ENCODE measurements around the gene ACTG2. TPM values are rescaled to one million over a fixed set of nuclear protein-coding genes. Genes with fewer than 3 reads are reported as not detected.
A peak's percentile ranks its signal among the peaks of the same experiment; 100 is the strongest.

ACTG2 gene
- 1,000 to 10,000 TPM; 4,013 to 8,538 (median 5,633) TPM for total RNA-seq

DNA sequence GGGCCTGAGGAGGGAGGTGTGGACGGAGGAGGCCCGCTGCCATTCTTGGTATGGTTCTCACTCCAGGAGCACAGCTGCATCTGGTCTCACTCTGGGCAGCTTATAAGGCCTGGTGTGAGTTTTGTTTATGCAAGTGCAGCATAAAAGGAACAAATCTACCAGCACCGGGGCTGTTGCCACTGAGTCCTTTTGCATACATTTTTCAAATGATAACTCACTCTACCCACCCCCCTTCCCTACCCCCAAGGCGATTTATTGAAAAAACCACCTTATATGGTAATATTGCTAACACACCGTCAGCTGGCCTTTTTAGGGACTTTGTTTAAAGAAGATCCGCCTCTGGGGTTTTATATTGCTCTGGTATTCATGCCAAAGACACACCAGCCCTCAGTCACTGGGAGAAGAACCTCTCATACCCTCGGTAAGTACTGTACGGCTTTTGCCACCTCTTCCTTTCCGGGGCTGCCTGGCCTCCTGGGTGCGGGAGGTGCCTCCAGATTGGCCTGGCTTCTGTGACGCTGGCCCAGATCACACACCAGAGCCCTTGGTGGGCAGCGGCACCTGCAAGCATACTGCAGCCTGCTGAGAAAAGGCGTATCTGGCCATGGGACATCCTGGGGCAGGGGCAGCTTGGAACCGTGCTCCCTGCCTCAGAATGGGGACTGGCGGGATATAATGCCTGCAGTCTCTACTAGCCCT is at the start of gene ACTG2:
Gene ACTG2 (plus strand): TSS at position 378 of the 699 bp plus-strand sequence. CDS start 8,304 bp downstream, outside the sequence.
- peak; percentile 92 for DNase-seq (ENCODE audit: extremely low spot score)
- intact Hi-C loops (cut with DNase I): loop anchor here (5.0 kb wide), 1 partner anchor 55 kb away; no protein-coding TSS in a partner anchor
- WGBS: 34% methylated on average over 14 of the region's 15 CpGs
- TF ChIP-seq POLR2AphosphoS5 (IDR thresholded peaks at IDR 0.05) (peak; percentile 78 to 98), POLR2A (IDR thresholded peaks at IDR 0.05; ENCODE audit: low read depth) (peak; percentile 70), EP300 (IDR thresholded peaks at IDR 0.05) (no peak)
- TF ChIP-seq, protein P1, sequence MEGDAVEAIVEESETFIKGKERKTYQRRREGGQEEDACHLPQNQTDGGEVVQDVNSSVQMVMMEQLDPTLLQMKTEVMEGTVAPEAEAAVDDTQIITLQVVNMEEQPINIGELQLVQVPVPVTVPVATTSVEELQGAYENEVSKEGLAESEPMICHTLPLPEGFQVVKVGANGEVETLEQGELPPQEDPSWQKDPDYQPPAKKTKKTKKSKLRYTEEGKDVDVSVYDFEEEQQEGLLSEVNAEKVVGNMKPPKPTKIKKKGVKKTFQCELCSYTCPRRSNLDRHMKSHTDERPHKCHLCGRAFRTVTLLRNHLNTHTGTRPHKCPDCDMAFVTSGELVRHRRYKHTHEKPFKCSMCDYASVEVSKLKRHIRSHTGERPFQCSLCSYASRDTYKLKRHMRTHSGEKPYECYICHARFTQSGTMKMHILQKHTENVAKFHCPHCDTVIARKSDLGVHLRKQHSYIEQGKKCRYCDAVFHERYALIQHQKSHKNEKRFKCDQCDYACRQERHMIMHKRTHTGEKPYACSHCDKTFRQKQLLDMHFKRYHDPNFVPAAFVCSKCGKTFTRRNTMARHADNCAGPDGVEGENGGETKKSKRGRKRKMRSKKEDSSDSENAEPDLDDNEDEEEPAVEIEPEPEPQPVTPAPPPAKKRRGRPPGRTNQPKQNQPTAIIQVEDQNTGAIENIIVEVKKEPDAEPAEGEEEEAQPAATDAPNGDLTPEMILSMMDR (IDR thresholded peaks at IDR 0.05): no peak
- Histone ChIP-seq H3K27ac (replicated peaks in 1 of 4) (peak within 1 kb of the TSS; percentile 93 to 94 (median 94)), H3K4me3 (peak within 1 kb of the TSS; percentile 59 to 76 (median 63)), H3K36me3 (peaks cover 0 to 27% (median 0%) of the 10 kb centered on the region in 4 donors), H3K9me3 (no peaks in the 10 kb centered on the region), H3K27me3 (no peaks in the 10 kb centered on the region), H3K4me1 (peaks cover 0 to 44% (median 36%) of the 10 kb centered on the region in 4 donors)

DNA sequence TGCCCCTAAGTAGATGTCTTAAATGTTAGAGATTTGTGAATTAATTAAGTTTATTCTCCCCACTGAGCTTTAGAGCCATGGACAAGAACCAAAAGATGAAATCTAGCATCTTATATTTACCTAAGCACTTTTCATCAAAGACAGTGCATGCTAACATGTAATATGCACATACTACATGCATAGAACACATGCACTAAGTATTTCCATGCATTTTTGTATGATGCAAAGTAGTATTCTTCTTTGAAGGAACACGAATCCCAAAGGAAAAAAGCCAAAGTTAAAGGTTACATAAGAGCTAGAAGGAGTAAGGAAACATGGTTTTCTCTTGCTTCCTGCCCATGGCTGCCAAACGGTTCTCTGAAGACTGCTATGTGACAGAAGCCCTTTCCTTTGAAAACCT is 48.7 kb upstream of the ACTG2 start:
- intact Hi-C loops (cut with DNase I): no loop called here
- Histone ChIP-seq H3K4me1 (peaks cover 4 to 28% (median 25%) of the 10 kb centered on the region in 4 donors), H3K27ac (replicated peaks in 1 of 4) (peak overlapping the region in 2 of 4 donors; percentile 63 to 84), H3K27me3 (no peaks in the 10 kb centered on the region), H3K4me3 (no peak overlapping the region), H3K9me3 (no peaks in the 10 kb centered on the region), H3K36me3 (peaks cover 15 to 64% (median 46%) of the 10 kb centered on the region in 4 donors)
- DNase-seq (ENCODE audit: extremely low spot score): no peak
- TF ChIP-seq, protein P1 (IDR thresholded peaks at IDR 0.05): no peak
- TF ChIP-seq EP300 (IDR thresholded peaks at IDR 0.05) (no peak), POLR2A (IDR thresholded peaks at IDR 0.05; ENCODE audit: low read depth) (no peak), POLR2AphosphoS5 (IDR thresholded peaks at IDR 0.05) (no peak)
- 55% methylated on average over 2 of the region's 2 CpGs for WGBS

DNA sequence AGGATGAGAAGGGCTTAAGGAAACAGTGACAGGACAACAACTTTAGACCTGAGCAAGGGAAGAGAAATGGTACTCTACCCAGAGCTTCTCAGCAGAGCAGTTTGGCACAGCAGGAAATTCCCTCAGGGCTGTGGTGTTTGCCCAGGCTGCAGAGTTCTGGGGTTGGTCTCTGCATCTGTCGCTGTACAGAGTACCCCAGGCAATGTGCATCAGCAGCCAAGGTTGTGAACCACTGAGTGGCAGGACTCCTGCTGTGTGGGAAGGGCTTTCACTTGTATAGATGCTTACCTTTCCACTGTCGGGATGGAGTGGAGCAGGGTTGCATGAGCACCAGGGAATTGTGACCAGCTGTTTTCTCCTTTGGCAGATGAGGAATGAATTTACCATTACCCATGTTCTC is 42.8 kb upstream of the ACTG2 start:
- intact Hi-C loops (cut with DNase I): no loop called here
- 80% methylated on average over 1 of the region's 2 CpGs for WGBS

DNA sequence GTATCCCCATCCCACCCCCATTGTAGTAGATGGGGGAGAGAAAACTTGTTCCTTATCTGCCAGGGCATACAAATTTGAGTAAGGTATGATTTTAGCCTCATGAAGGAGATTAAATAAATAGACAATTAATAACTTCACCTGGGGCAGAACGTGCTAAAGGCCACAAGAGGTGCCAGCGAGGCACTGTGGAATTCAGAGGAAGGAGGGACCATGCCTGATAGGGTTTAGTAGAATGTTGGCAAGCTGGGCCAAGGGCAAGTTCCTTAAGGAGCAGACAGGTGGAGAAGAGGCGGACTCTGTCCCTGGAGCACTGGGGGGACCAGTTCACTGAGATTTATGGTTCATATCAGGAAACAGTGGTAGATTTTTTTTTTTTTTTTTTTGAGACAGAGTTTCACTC is 41.5 kb upstream of the ACTG2 start:
- peaks cover 25 to 100% (median 84%) of the 10 kb centered on the region in 4 donors for H3K36me3 ChIP-seq

More for the DNA sequence above, 42.8 kb upstream of the ACTG2 start:
- TF ChIP-seq POLR2AphosphoS5 (IDR thresholded peaks at IDR 0.05) (no peak), EP300 (IDR thresholded peaks at IDR 0.05) (no peak), POLR2A (IDR thresholded peaks at IDR 0.05; ENCODE audit: low read depth) (no peak)
- TF ChIP-seq, protein P1 (IDR thresholded peaks at IDR 0.05): no peak
- H3K27me3 ChIP-seq: no peaks in the 10 kb centered on the region
- no peak for DNase-seq (ENCODE audit: extremely low spot score)
- no peaks in the 10 kb centered on the region for H3K9me3 ChIP-seq
- peaks cover 29 to 100% (median 87%) of the 10 kb centered on the region in 4 donors for H3K36me3 ChIP-seq
- H3K4me3 ChIP-seq: no peak overlapping the region
- H3K4me1 ChIP-seq: peaks cover 0 to 24% (median 8%) of the 10 kb centered on the region in 4 donors
- H3K27ac ChIP-seq (replicated peaks in 1 of 4): peak overlapping the region; percentile 28 to 55 (median 37)

More for the DNA sequence above, 41.5 kb upstream of the ACTG2 start:
- Histone ChIP-seq H3K4me3 (no peak overlapping the region), H3K4me1 (peaks cover 0 to 24% (median 8%) of the 10 kb centered on the region in 4 donors), H3K9me3 (no peaks in the 10 kb centered on the region), H3K27ac (replicated peaks in 1 of 4) (peak overlapping the region in 2 of 4 donors; percentile 49 to 55), H3K27me3 (no peaks in the 10 kb centered on the region)
- no peak for DNase-seq (ENCODE audit: extremely low spot score)
- intact Hi-C loops (cut with DNase I): no loop called here
- TF ChIP-seq, protein P1 (IDR thresholded peaks at IDR 0.05): peak in 1 of 3 experiments; percentile 5
- TF ChIP-seq POLR2AphosphoS5 (IDR thresholded peaks at IDR 0.05): no peak
- WGBS: 69% methylated on average over 3 of the region's 3 CpGs
